ENCODE results near the gene DCXR.

DCXR gene

GRCh38 chr17:82008941-82009405 lies 28.5 kb downstream of the DCXR start:
- DNase-seq, result no peak

- no peak for DNase-seq
These were observed 29.1 kb downstream of the DCXR start for GRCh38 chr17:82008258-82008940.

GRCh38 chr17:82007495-82008257 lies 29.8 kb downstream of the DCXR start:
- DNase-seq, result no peak

- DNase-seq, result no peak
These were observed 30.3 kb downstream of the DCXR start for GRCh38 chr17:82007228-82007494.

- DNase-seq, result no peak
These were observed 30.8 kb downstream of the DCXR start for GRCh38 chr17:82006468-82007227.

GRCh38 chr17:82005701-82006348 lies 31.7 kb downstream of the DCXR start:
- no peak for DNase-seq

GRCh38 chr17:82004517-82005455 lies 32.7 kb downstream of the DCXR start:
- DNase-seq, result no peak

GRCh38 chr17:82003411-82004381 lies 33.8 kb downstream of the DCXR start:
- no peak for DNase-seq

- DNase-seq, result no peak
These were observed 35.9 kb downstream of the DCXR start for GRCh38 chr17:82001571-82002056.

- DNase-seq, result no peak
These were observed 36.5 kb downstream of the DCXR start for GRCh38 chr17:82000803-82001570.

GRCh38 chr17:81999976-82000802 lies 37.3 kb downstream of the DCXR start:
- no peak for DNase-seq

GRCh38 chr17:81999587-81999975 lies 37.9 kb downstream of the DCXR start:
- no peak for DNase-seq

GRCh38 chr17:81998691-81999438 lies 38.6 kb downstream of the DCXR start:
- no peak for DNase-seq

- no peak for DNase-seq
These were observed 39.3 kb downstream of the DCXR start for GRCh38 chr17:81998212-81998611.

- no peak for DNase-seq
These were observed 40.6 kb downstream of the DCXR start for GRCh38 chr17:81996757-81997441.

GRCh38 chr17:81996232-81996756 lies 41.2 kb downstream of the DCXR start:
- no peak for DNase-seq

- DNase-seq, result no peak
These were observed 41.9 kb downstream of the DCXR start for GRCh38 chr17:81995463-81996231.
